Testis (tissue), 3 donors: ENCODE measurements around the gene CALML3. TPM values are rescaled to one million over a fixed set of nuclear protein-coding genes. Genes with fewer than 3 reads are reported as not detected.

Source experiments
- DNase-seq: peaks from one replicate; pipeline ENCODE4 v3.0.0-alpha.2; 2019
- H3K27ac ChIP-seq, 2 donors: fragments of 200-600 bp; sonication (generic); one replicate each; pipeline ENCODE4 v1.5.1; 2019
- H3K27me3 ChIP-seq: fragments of 200-600 bp; sonication (generic); one replicate; pipeline ENCODE4 v1.5.1; 2019
- H3K36me3 ChIP-seq: fragments of 200-600 bp; sonication (generic); one replicate; pipeline ENCODE4 v1.5.1; 2017; ENCODE audit warnings: low read depth; ENCODE audit errors: missing control alignments
- H3K4me1 ChIP-seq: fragments of 200-600 bp; sonication (generic); one replicate; pipeline ENCODE4 v1.5.1; 2019
- H3K4me3 ChIP-seq, 2 donors: fragments of 200-600 bp; sonication (generic); one replicate each; pipeline ENCODE4 v1.5.1; 2017 to 2019
- H3K9me3 ChIP-seq: fragments of 200-600 bp; sonication (generic); one replicate; pipeline ENCODE4 v1.5.1; 2017
- POLR2A ChIP-seq: fragments of 450-650 bp; IDR thresholded peaks from one replicate; pipeline ENCODE4 v1.6.1; 2017; ENCODE audit warnings: antibody characterized with exemption, mild to moderate bottlenecking, moderate library complexity
- WGBS, 2 donors: methylation state at CpG; one replicate each; pipeline ENCODE4 v1.1.5; 2018; 5-methylcytosine and 5-hydroxymethylcytosine counted together
- intact Hi-C: fragments of 100-400 bp; cut with DNase I; formaldehyde crosslinking; loops from one replicate; pipeline ENCODE4 v1.15.1; 2023; ENCODE audit warnings: low total_unique reads
- polyA plus RNA-seq: library from polyadenylated mRNA; stranded (reverse); fragments of 350-450 nt; fragmentation: Illumina TruSeq; extraction: RNeasy Lipid Tissue Mini Kit (QIAGEN cat#74804); gene quantifications from one replicate; pipeline ENCODE4 v1.2.3, GENCODE V29; 2014; ENCODE audit warnings: low read depth, low replicate concordance; ENCODE audit not compliant: insufficient read depth
- total RNA-seq, 2 donors: library from RNA; depleted of rRNA; stranded (reverse); fragments of >200 nt; gene quantifications; one replicate each; pipeline ENCODE4 v1.2.3, GENCODE V29; 2016
- TF ChIP-seq, protein P1 (sequence below), 3 experiments: fragments of 450-650 bp in 2 of 3; fragments of 200-600 bp in 1 of 3; sonication (generic) in 1 of 3; IDR thresholded peaks; one replicate each; pipeline ENCODE4 v1.5.1; 2016 to 2019; ENCODE audit warnings: antibody characterized with exemption in 3 of 3, mild to moderate bottlenecking in 2 of 3, moderate library complexity in 1 of 3

Gene CALML3
- total and polyA plus RNA-seq, 3 donors from 2014 or later = 0.19 to 1.5 (median 0.63) TPM

DNA sequence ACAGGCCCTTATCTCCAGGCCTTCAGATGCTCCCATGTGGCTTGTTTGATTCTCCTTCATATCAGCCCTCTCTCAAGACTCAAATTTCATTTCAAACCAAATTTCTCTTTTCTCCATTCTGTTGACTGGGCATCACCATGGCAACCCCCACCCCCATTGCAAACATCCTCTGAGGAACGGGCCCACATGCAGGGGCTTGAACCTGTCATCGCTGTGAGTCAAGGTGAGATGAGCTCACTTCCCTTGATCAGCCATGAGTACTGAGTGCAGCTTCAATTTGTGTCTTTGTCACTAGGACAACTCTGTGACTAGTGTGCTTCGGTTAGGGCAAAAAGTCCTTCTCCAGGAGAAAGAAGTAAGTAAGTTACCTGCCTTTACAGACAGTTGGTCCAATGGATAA, 41.9 kb downstream of the CALML3 start:
- TF ChIP-seq, protein P1, sequence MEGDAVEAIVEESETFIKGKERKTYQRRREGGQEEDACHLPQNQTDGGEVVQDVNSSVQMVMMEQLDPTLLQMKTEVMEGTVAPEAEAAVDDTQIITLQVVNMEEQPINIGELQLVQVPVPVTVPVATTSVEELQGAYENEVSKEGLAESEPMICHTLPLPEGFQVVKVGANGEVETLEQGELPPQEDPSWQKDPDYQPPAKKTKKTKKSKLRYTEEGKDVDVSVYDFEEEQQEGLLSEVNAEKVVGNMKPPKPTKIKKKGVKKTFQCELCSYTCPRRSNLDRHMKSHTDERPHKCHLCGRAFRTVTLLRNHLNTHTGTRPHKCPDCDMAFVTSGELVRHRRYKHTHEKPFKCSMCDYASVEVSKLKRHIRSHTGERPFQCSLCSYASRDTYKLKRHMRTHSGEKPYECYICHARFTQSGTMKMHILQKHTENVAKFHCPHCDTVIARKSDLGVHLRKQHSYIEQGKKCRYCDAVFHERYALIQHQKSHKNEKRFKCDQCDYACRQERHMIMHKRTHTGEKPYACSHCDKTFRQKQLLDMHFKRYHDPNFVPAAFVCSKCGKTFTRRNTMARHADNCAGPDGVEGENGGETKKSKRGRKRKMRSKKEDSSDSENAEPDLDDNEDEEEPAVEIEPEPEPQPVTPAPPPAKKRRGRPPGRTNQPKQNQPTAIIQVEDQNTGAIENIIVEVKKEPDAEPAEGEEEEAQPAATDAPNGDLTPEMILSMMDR (IDR thresholded peaks at IDR 0.05) = no peak
- TF ChIP-seq POLR2A = no peak
- no peaks in the 10 kb centered on the region for H3K36me3 ChIP-seq
- 88% methylated on average over 3 of the region's 3 CpGs for WGBS, 2 donors

DNA sequence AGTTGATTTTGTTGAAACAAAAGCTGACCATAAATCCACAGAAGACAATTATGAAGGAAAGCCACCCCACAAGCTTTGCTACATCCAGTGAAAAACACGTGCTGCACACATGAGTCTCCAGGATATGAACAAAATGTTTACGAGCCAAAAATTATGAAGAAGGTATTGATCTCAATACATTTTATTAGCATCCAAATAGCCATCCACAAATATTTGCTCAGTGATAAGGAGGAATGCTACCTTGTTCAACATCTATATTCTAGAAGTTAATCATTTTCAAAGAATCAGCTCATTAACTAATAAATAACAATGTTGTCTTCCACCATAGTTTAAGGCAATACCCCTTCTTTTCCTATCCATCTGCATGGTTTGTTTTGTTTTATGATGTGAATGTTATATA, 42.7 kb downstream of the CALML3 start:
- intact Hi-C loops = no loop called here
- WGBS, 2 donors = 78 to 98% methylated on average over 2 of the region's 2 CpGs
- TF ChIP-seq, protein P1 (IDR thresholded peaks at IDR 0.05) = no peak
- no peak for TF ChIP-seq POLR2A

More for the DNA sequence above, 41.9 kb downstream of the CALML3 start:
- H3K27ac ChIP-seq = no peak overlapping the region
- no peaks in the 10 kb centered on the region for H3K4me1 ChIP-seq
- DNase-seq = no peak
- no peaks in the 10 kb centered on the region for H3K9me3 ChIP-seq
- no peak overlapping the region for H3K4me3 ChIP-seq
- no peaks in the 10 kb centered on the region for H3K27me3 ChIP-seq
- intact Hi-C loops = no loop called here

DNA sequence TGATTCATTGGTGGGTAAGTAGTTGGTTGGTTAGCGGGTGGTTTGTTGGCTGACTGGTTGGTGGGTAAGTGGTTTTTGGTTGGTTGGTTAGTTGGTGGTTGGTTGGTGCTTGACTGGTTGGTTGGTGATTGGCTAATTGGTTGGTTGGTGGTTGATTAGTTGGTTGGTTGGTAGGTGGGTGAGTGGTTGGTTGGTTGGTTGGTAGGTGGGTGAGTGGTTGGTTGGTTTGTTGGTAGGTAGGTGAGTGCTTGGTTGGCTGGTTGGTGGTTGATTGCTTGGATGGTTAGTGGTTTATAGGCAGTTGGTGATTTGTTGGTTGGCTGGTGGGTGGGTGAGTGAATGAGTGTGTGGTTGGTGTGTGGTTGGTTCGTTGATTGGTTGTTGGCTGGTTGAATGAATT, 44.2 kb downstream of the CALML3 start:
- 94 to 98% methylated on average over 2 of the region's 2 CpGs for WGBS, 2 donors
- no peaks in the 10 kb centered on the region for H3K9me3 ChIP-seq
- peaks cover 5% of the 10 kb centered on the region for H3K4me1 ChIP-seq
- no peak overlapping the region for H3K4me3 ChIP-seq
- intact Hi-C loops = no loop called here
- TF ChIP-seq, protein P1 (IDR thresholded peaks at IDR 0.05) = no peak
- TF ChIP-seq POLR2A = no peak
- H3K36me3 ChIP-seq = no peaks in the 10 kb centered on the region
- no peak for DNase-seq
- H3K27me3 ChIP-seq = no peaks in the 10 kb centered on the region
- no peak overlapping the region for H3K27ac ChIP-seq

More for the DNA sequence above, 42.7 kb downstream of the CALML3 start:
- no peaks in the 10 kb centered on the region for H3K27me3 ChIP-seq
- H3K36me3 ChIP-seq = no peaks in the 10 kb centered on the region
- no peak for DNase-seq
- no peaks in the 10 kb centered on the region for H3K9me3 ChIP-seq
- no peak overlapping the region for H3K27ac ChIP-seq
- no peaks in the 10 kb centered on the region for H3K4me1 ChIP-seq
- H3K4me3 ChIP-seq = no peak overlapping the region

DNA sequence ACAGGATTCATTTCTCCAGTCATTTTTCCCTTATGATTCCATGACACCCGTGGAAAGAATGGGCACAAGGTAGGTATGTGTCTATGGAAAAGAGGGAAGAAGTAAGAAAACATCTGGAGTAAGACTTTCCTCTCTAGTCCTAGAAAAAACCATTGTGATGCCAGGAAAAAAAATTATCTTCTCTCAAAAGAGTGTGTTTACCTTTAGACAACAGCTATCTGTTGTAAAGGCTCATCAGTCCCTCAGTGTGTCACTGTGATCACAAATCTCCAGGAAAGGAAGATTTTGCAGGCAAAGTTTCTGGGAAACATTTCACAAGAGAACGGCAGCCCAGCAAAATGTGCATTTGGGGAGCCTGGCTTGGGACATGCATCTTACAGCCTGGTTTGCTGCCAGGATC, 44.8 kb downstream of the CALML3 start:
- H3K4me3 ChIP-seq = no peak overlapping the region
- DNase-seq = no peak
- H3K9me3 ChIP-seq = no peaks in the 10 kb centered on the region
- H3K4me1 ChIP-seq = peaks cover 9% of the 10 kb centered on the region
- no peak overlapping the region for H3K27ac ChIP-seq
- no peak for TF ChIP-seq POLR2A
- TF ChIP-seq, protein P1 (IDR thresholded peaks at IDR 0.05) = no peak
- no peaks in the 10 kb centered on the region for H3K36me3 ChIP-seq
- intact Hi-C loops = no loop called here
- H3K27me3 ChIP-seq = no peaks in the 10 kb centered on the region
- 90 to 95% methylated on average over 2 of the region's 2 CpGs for WGBS, 2 donors

DNA sequence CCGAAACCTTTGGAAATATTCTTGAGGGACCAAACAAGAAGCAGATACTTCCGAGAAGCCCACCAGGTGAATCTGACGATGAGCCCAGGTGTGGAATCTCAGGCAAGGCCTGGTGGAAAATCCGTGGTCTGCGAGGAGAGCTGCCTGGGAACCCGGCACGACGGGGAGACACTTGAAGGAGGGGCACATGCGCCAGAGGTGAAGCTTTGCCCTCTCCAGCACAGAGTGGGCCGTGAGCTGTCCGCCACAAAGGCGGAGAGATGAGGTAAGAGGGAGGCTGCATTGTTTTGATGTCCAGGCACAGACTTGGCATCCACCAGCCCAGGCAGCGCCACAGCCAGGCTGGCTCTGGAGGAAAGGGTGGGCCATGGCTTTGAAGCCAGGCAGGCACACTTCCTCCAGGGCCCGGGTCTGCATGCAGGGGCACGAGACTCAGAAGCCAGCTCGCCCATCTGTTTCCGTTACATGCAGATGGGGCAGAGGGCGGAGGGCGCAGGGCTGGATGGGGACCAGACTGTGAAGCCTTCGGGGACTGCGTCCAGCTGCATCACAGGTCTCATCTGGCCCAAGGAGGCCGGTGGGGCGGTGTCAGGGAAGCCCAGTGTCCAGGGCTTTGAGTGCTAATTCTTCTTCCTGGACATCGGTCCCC, 45.4 kb downstream of the CALML3 start:
- H3K4me1 ChIP-seq = peaks cover 15% of the 10 kb centered on the region
- no peaks in the 10 kb centered on the region for H3K27me3 ChIP-seq
- intact Hi-C loops = no loop called here
- TF ChIP-seq, protein P1 (IDR thresholded peaks at IDR 0.05) = no peak
- TF ChIP-seq POLR2A = no peak
- WGBS, 2 donors = 83 to 88% methylated on average over 15 to 24 of the region's 24 CpGs
- no peaks in the 10 kb centered on the region for H3K36me3 ChIP-seq
- DNase-seq = no peak
- no peaks in the 10 kb centered on the region for H3K9me3 ChIP-seq
- no peak overlapping the region for H3K27ac ChIP-seq
- H3K4me3 ChIP-seq = no peak overlapping the region
